Measurements from ENCODE around the gene EIF1AY. TPM values are rescaled to one million over a fixed set of nuclear protein-coding genes. Genes with fewer than 3 reads are reported as not detected.

The EIF1AY gene
- total RNA-seq, 4 donors from 2014 or later = 5.7 to 12.7 TPM; not detected in 2

GRCh38 chrY:20558677-20559076, 16.9 kb upstream of the EIF1AY start:
- Histone ChIP-seq H3K4me3 (no peak overlapping the region), H3K27ac (no peak overlapping the region), H3K9me3 (no peaks in the 10 kb centered on the region), H3K27me3 (no peaks in the 10 kb centered on the region), H3K4me1 (peaks cover 0 to 16% (median 0%) of the 10 kb centered on the region in 4 donors), H3K36me3 (no peaks in the 10 kb centered on the region)
- TF ChIP-seq POLR2A (IDR thresholded peaks at IDR 0.05) = no peak
- peak in 1 of 5 experiments; percentile 21 for TF ChIP-seq CTCF (IDR thresholded peaks at IDR 0.05)
- peak in 1 of 2 donors; percentile 38 for DNase-seq (ENCODE audit: low spot score in 2 of 2)
- WGBS, 2 donors = 3% methylated on average over 2 of the region's 2 CpGs; no CpG with 5 or more reads in 1 of the 2 donors

- Histone ChIP-seq H3K27ac (no peak overlapping the region), H3K4me3 (no peak overlapping the region), H3K36me3 (no peaks in the 10 kb centered on the region), H3K9me3 (no peaks in the 10 kb centered on the region), H3K4me1 (peaks cover 0 to 16% (median 0%) of the 10 kb centered on the region in 4 donors), H3K27me3 (no peaks in the 10 kb centered on the region)
- WGBS, 2 donors = 12% methylated on average over 1 of the region's 2 CpGs; no CpG with 5 or more reads in 1 of the 2 donors
- TF ChIP-seq CTCF (IDR thresholded peaks at IDR 0.05) (no peak), EP300 (IDR thresholded peaks at IDR 0.05) (no peak), POLR2A (IDR thresholded peaks at IDR 0.05) (no peak)
- DNase-seq (ENCODE audit: low spot score in 2 of 2) = no peak
Observed at GRCh38 chrY:20559873-20560512, 15.6 kb upstream of the EIF1AY start.

- WGBS, 2 donors = 64% methylated on average over 3 of the region's 3 CpGs; no CpG with 5 or more reads in 1 of the 2 donors
Observed at GRCh38 chrY:20571306-20571705, 4.3 kb upstream of the EIF1AY start.

GRCh38 chrY:20576506-20576905, 930 bp downstream of the EIF1AY start:
- DNase-seq (ENCODE audit: low spot score in 2 of 2) = no peak
- peak overlapping the region in 2 of 4 donors; percentile 94 to 97 for H3K27ac ChIP-seq
- WGBS, 2 donors = 29% methylated on average over 5 of the region's 5 CpGs; no CpG with 5 or more reads in 1 of the 2 donors
- TF ChIP-seq POLR2A (IDR thresholded peaks at IDR 0.05) (no peak), CTCF (IDR thresholded peaks at IDR 0.05) (no peak), EP300 (IDR thresholded peaks at IDR 0.05) (no peak)
- H3K27me3 ChIP-seq = no peaks in the 10 kb centered on the region
- no peaks in the 10 kb centered on the region for H3K4me1 ChIP-seq
- peak overlapping the region in 2 of 4 donors; percentile 68 to 69 for H3K4me3 ChIP-seq
- H3K9me3 ChIP-seq = no peaks in the 10 kb centered on the region
- H3K36me3 ChIP-seq = no peaks in the 10 kb centered on the region

More at GRCh38 chrY:20571306-20571705, 4.3 kb upstream of the EIF1AY start:
- Histone ChIP-seq H3K27ac (no peak overlapping the region), H3K9me3 (no peaks in the 10 kb centered on the region), H3K27me3 (no peaks in the 10 kb centered on the region), H3K4me1 (no peaks in the 10 kb centered on the region), H3K36me3 (no peaks in the 10 kb centered on the region), H3K4me3 (no peak overlapping the region)
- no peak for DNase-seq (ENCODE audit: low spot score in 2 of 2)
- TF ChIP-seq POLR2A (IDR thresholded peaks at IDR 0.05) (no peak), CTCF (IDR thresholded peaks at IDR 0.05) (no peak), EP300 (IDR thresholded peaks at IDR 0.05) (no peak)

- 85% methylated on average over 3 of the region's 3 CpGs; no CpG with 5 or more reads in 1 of the 2 donors for WGBS, 2 donors
Observed at GRCh38 chrY:20578206-20578605, 2.6 kb downstream of the EIF1AY start.

More at GRCh38 chrY:20578206-20578605, 2.6 kb downstream of the EIF1AY start:
- Histone ChIP-seq H3K27ac (no peak overlapping the region), H3K36me3 (no peaks in the 10 kb centered on the region), H3K27me3 (no peaks in the 10 kb centered on the region), H3K9me3 (no peaks in the 10 kb centered on the region), H3K4me3 (no peak overlapping the region), H3K4me1 (no peaks in the 10 kb centered on the region)
- no peak for DNase-seq (ENCODE audit: low spot score in 2 of 2)
- TF ChIP-seq EP300 (IDR thresholded peaks at IDR 0.05) (no peak), POLR2A (IDR thresholded peaks at IDR 0.05) (no peak), CTCF (IDR thresholded peaks at IDR 0.05) (no peak)

All from tibial nerve (tissue), 4 donors.